HL-60 (cell line): Measurements from ENCODE around the gene ANKRD11.

Experiments
- DNase-seq, 2 experiments: peaks; one replicate each; pipeline ENCODE4 v3.0.0-alpha.2; 2010 to 2020; ENCODE audit warnings: low read depth in 1 of 2, low spot score in 1 of 2
- H3K27ac ChIP-seq: fragments of 250-450 bp; sonication (Bioruptor Pico); replicated peaks from 2 replicates; pipeline ENCODE4 v1.5.1; 2020; ENCODE audit warnings: mild to moderate bottlenecking, moderate library complexity
- H3K27me3 ChIP-seq: fragments of 250-450 bp; sonication (Bioruptor Pico); 2 replicates; pipeline ENCODE4 v1.5.1; 2021; ENCODE audit warnings: mild to moderate bottlenecking, moderate library complexity; ENCODE audit not compliant: insufficient read depth, poor library complexity, severe bottlenecking
- H3K4me3 ChIP-seq: replicated peaks from 2 replicates; pipeline ENCODE4 v1.5.1; 2011; ENCODE audit warnings: mild to moderate bottlenecking, control low read depth, low read length; ENCODE audit not compliant: insufficient read depth
- GABPA ChIP-seq: IDR thresholded peaks from 2 replicates; pipeline ENCODE4 v1.6.1; 2012; ENCODE audit warnings: low read depth
- POLR2AphosphoS5 ChIP-seq: IDR thresholded peaks from 2 replicates; pipeline ENCODE4 v1.6.1; 2012; ENCODE audit warnings: low read depth
- SPI1 ChIP-seq: IDR thresholded peaks from 2 replicates; pipeline ENCODE4 v1.6.1; 2012; ENCODE audit warnings: low read depth, mild to moderate bottlenecking, borderline replicate concordance
- TF ChIP-seq, protein P1 (sequence below): IDR thresholded peaks from 2 replicates; pipeline ENCODE4 v1.6.1; 2012; ENCODE audit warnings: low read depth; ENCODE audit not compliant: insufficient replicate concordance
- TF ChIP-seq, protein P2 (sequence below): IDR thresholded peaks from one replicate; pipeline ENCODE4 v1.5.1; 2011; ENCODE audit warnings: low read length, control low read depth, inconsistent platforms; ENCODE audit not compliant: insufficient read depth

Gene ANKRD11

DNA sequence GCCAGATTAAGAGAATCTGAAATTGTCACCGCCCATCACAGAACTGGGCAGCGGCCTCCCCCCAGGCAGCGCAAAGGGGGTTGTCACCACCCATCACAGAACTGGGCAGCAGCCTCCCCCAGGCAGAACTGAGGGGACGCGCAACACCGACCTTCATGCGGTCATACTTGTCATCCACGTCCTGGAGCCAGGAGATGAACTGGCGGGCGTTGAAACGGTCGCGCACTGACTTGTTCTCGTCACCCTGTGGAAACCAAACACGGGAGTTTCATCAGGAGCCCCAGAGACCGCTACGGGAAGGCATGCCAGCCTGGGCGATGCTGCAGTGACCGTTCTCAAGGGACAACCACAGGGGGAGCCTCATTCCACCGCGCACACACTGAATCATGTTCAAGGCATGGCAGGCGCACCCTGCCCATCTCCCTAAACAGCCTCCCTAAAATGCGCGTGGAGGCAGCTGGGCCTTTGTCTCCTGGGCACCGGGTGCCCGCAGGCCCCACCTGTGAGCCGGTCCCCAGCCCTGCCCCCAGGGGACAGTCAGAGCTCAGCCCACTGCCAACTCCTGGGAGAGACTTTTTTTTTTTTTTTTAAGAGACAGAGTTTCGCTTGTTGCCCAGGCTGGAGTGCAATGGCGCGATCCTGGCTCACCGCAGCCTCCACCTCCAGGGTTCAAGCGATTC lies 219.6 kb downstream of the ANKRD11 start:
- no peak for DNase-seq
- no peak overlapping the region for H3K27ac ChIP-seq

DNA sequence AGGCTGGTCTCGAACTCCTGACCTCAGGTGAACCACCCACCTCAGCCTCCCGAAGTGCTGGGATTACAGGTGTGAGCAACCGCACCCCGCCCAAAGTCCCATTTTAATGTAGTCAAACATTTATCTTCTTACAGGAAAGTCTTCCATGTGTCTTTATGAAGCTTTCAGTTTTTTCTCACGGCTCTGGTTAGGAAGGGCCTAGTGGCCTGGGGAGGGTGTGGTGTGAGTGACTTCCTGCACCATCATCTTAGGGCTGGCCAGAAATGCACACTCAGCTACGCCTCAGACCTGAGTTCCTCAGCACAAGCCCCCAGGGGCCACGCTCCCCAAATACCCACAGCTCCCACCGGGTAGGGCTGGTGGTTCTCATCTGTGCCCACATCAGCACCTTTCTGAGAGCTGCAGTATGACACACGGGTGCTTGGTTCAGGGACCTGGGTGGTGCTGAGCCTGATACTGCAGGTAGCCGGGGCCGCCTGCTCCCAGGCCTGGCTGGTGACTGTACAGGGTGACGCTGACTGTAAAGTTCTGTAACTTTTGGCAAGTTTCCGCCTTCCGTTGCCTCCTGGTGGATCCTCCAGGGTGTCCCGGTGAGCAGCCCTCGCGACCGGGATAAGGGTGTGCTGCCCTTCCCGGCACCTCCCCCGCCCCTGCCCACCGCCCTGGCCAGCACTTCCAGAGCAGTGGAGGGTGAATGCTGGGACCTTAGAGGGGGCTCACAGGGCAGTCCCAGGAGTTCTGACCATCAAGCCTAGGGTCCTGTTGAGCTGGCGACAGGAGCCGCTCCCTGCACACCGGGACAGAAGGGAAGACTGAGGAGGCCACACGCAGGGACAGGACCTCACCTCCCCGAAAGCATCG lies 220.3 kb downstream of the ANKRD11 start:
- Histone ChIP-seq H3K27me3 (no peaks in the 10 kb centered on the region), H3K4me3 (no peak overlapping the region), H3K27ac (no peak overlapping the region)
- DNase-seq, result no peak
- TF ChIP-seq SPI1 (no peak), POLR2AphosphoS5 (no peak)
- TF ChIP-seq, protein P1, sequence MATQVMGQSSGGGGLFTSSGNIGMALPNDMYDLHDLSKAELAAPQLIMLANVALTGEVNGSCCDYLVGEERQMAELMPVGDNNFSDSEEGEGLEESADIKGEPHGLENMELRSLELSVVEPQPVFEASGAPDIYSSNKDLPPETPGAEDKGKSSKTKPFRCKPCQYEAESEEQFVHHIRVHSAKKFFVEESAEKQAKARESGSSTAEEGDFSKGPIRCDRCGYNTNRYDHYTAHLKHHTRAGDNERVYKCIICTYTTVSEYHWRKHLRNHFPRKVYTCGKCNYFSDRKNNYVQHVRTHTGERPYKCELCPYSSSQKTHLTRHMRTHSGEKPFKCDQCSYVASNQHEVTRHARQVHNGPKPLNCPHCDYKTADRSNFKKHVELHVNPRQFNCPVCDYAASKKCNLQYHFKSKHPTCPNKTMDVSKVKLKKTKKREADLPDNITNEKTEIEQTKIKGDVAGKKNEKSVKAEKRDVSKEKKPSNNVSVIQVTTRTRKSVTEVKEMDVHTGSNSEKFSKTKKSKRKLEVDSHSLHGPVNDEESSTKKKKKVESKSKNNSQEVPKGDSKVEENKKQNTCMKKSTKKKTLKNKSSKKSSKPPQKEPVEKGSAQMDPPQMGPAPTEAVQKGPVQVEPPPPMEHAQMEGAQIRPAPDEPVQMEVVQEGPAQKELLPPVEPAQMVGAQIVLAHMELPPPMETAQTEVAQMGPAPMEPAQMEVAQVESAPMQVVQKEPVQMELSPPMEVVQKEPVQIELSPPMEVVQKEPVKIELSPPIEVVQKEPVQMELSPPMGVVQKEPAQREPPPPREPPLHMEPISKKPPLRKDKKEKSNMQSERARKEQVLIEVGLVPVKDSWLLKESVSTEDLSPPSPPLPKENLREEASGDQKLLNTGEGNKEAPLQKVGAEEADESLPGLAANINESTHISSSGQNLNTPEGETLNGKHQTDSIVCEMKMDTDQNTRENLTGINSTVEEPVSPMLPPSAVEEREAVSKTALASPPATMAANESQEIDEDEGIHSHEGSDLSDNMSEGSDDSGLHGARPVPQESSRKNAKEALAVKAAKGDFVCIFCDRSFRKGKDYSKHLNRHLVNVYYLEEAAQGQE, result no peak
- TF ChIP-seq, protein P2, sequence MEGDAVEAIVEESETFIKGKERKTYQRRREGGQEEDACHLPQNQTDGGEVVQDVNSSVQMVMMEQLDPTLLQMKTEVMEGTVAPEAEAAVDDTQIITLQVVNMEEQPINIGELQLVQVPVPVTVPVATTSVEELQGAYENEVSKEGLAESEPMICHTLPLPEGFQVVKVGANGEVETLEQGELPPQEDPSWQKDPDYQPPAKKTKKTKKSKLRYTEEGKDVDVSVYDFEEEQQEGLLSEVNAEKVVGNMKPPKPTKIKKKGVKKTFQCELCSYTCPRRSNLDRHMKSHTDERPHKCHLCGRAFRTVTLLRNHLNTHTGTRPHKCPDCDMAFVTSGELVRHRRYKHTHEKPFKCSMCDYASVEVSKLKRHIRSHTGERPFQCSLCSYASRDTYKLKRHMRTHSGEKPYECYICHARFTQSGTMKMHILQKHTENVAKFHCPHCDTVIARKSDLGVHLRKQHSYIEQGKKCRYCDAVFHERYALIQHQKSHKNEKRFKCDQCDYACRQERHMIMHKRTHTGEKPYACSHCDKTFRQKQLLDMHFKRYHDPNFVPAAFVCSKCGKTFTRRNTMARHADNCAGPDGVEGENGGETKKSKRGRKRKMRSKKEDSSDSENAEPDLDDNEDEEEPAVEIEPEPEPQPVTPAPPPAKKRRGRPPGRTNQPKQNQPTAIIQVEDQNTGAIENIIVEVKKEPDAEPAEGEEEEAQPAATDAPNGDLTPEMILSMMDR, result no peak

More for the DNA sequence above, 219.6 kb downstream of the ANKRD11 start:
- Histone ChIP-seq H3K27me3 (no peaks in the 10 kb centered on the region), H3K4me3 (no peak overlapping the region)
- TF ChIP-seq, protein P1, result no peak
- TF ChIP-seq, protein P2, result no peak
- TF ChIP-seq POLR2AphosphoS5, result no peak
- no peak for TF ChIP-seq GABPA
- no peak for TF ChIP-seq SPI1

DNA sequence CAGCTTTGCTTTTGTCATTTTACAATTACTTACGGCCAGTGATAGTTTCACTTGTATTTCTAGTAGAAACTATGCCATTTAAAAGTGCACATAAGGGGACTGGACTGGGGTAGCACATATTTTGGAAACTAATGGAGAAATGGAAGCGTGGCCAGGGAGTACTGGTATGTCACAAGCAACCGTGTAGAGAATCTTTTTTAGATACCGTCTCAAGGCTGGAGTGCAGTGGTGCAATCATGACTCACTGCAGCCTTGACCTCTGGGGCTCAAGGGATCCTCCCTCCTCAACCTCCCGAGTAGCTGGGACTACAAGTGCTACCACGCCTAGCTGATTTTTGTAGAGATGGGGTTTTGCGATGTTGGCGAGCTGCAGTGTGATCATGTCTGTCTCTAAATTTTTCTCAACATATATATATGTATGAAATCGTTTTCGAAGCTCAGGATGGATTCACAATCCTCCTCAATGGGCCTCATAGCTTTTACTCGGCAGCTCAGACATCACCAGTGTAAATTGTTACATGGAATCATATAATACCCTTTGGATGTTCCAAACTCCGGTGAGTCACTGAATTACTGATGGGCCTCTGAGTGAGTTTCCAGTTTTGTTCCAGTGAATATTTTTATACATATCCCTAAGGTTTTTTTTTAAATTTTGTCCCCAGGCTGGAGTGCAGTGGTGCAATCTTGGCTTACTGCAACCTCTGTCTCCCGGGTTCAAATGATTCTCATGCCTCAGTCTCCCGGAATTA lies 221.2 kb downstream of the ANKRD11 start:
- DNase-seq, result no peak
- H3K27me3 ChIP-seq, result no peaks in the 10 kb centered on the region
- TF ChIP-seq POLR2AphosphoS5, result no peak
- TF ChIP-seq, protein P1, result no peak
- TF ChIP-seq SPI1, result no peak
- no peak for TF ChIP-seq GABPA
- TF ChIP-seq, protein P2, result no peak
- no peak overlapping the region for H3K27ac ChIP-seq
- no peak overlapping the region for H3K4me3 ChIP-seq
